ENCODE measurements around the gene ABHD3.
"Not testable (repeated sequence)": the region's sequence is repeated elsewhere in the genome, so short reads cannot be mapped to it uniquely, and the experiment has no call there.

ABHD3 gene

GRCh38 chr18:21704603-21705364 lies at the start of gene ABHD3:
Gene ABHD3, minus strand, starts transcription at chr18:21704774. Its CDS starts 109 bp downstream, at chr18:21704665.
- peak; percentile 85 for DNase-seq (ENCODE audit: low read depth)

- no peak for DNase-seq (ENCODE audit: low read depth)
Observed at GRCh38 chr18:21747764-21748693, 43.5 kb upstream of the ABHD3 start.

GRCh38 chr18:21747268-21747667 lies 42.7 kb upstream of the ABHD3 start:
- no peak for DNase-seq (ENCODE audit: low read depth)

- no peak for DNase-seq (ENCODE audit: low read depth)
Observed at GRCh38 chr18:21745231-21745630, 40.7 kb upstream of the ABHD3 start.

GRCh38 chr18:21743166-21743832 lies 38.7 kb upstream of the ABHD3 start:
- no peak for DNase-seq (ENCODE audit: low read depth)

GRCh38 chr18:21742315-21742687 lies 37.7 kb upstream of the ABHD3 start:
- DNase-seq (ENCODE audit: low read depth), result no peak

- DNase-seq (ENCODE audit: low read depth), result no peak
Observed at GRCh38 chr18:21741562-21742314, 37.2 kb upstream of the ABHD3 start.

GRCh38 chr18:21741312-21741561 lies 36.7 kb upstream of the ABHD3 start:
- DNase-seq (ENCODE audit: low read depth), result peak; percentile 9

- peak; percentile 98 for DNase-seq (ENCODE audit: low read depth)
Observed at GRCh38 chr18:21740538-21741311, 36.2 kb upstream of the ABHD3 start, which contains the start of gene MIB1. Gene MIB1, plus strand, starts transcription at chr18:21740792. Its CDS starts 792 bp downstream, at chr18:21741584.

GRCh38 chr18:21739604-21740537 lies 35.3 kb upstream of the ABHD3 start:
- no peak for DNase-seq (ENCODE audit: low read depth)

- not testable (repeated sequence) for DNase-seq (ENCODE audit: low read depth)
Observed at GRCh38 chr18:21736926-21737325, 32.4 kb upstream of the ABHD3 start.

GRCh38 chr18:21735452-21736015 lies 31.0 kb upstream of the ABHD3 start:
- no peak for DNase-seq (ENCODE audit: low read depth)

GRCh38 chr18:21733011-21733410 lies 28.4 kb upstream of the ABHD3 start:
- DNase-seq (ENCODE audit: low read depth), result no peak

- no peak for DNase-seq (ENCODE audit: low read depth)
Observed at GRCh38 chr18:21727702-21728101, 23.1 kb upstream of the ABHD3 start.

GRCh38 chr18:21725201-21725600 lies 20.6 kb upstream of the ABHD3 start:
- no peak for DNase-seq (ENCODE audit: low read depth)

GRCh38 chr18:21722687-21723086 lies 18.1 kb upstream of the ABHD3 start:
- DNase-seq (ENCODE audit: low read depth), result no peak

- no peak for DNase-seq (ENCODE audit: low read depth)
Observed at GRCh38 chr18:21714474-21714873, 9.9 kb upstream of the ABHD3 start.

GRCh38 chr18:21707130-21707529 lies 2.6 kb upstream of the ABHD3 start:
- not testable (repeated sequence) for DNase-seq (ENCODE audit: low read depth)

GRCh38 chr18:21706386-21706865 lies 1.9 kb upstream of the ABHD3 start:
- no peak for DNase-seq (ENCODE audit: low read depth)
